ENCODE measurements around the gene PPFIA4.

Gene PPFIA4

GRCh38 chr1:203040513-203041275 lies 14.4 kb downstream of the PPFIA4 start:
- Mint-ChIP-seq H3K4me3 (no peak overlapping the region), H3K9me3 (no peaks in the 10 kb centered on the region), H3K27ac (no peak overlapping the region), H3K4me1 (peaks cover 4% of the 10 kb centered on the region), H3K36me3 (no peaks in the 10 kb centered on the region), H3K27me3 (peaks cover 18% of the 10 kb centered on the region)
- ATAC-seq (ENCODE audit: low read depth), result no peak
- DNase-seq (ENCODE audit: low spot score in 2 of 2), result no peak

- Mint-ChIP-seq H3K4me3 (no peak overlapping the region), H3K27me3 (peaks cover 17% of the 10 kb centered on the region), H3K9me3 (no peaks in the 10 kb centered on the region), H3K36me3 (no peaks in the 10 kb centered on the region), H3K4me1 (peaks cover 4% of the 10 kb centered on the region), H3K27ac (no peak overlapping the region)
- DNase-seq (ENCODE audit: low spot score in 2 of 2), result no peak
- ATAC-seq (ENCODE audit: low read depth), result no peak
Measured at GRCh38 chr1:203041351-203041932, 15.2 kb downstream of the PPFIA4 start.

GRCh38 chr1:203043830-203044545 lies 17.7 kb downstream of the PPFIA4 start:
- ATAC-seq (ENCODE audit: low read depth), result no peak
- Mint-ChIP-seq H3K27ac (no peak overlapping the region), H3K4me1 (peaks cover 4% of the 10 kb centered on the region), H3K27me3 (peaks cover 26% of the 10 kb centered on the region), H3K9me3 (no peaks in the 10 kb centered on the region), H3K36me3 (no peaks in the 10 kb centered on the region), H3K4me3 (no peak overlapping the region)
- DNase-seq (ENCODE audit: low spot score in 2 of 2), result no peak

- Mint-ChIP-seq H3K36me3 (no peaks in the 10 kb centered on the region), H3K27me3 (peaks cover 22% of the 10 kb centered on the region), H3K4me3 (no peak overlapping the region), H3K9me3 (no peaks in the 10 kb centered on the region), H3K27ac (no peak overlapping the region), H3K4me1 (no peaks in the 10 kb centered on the region)
- ATAC-seq (ENCODE audit: low read depth) (no peak), DNase-seq (ENCODE audit: low spot score in 2 of 2) (no peak)
Measured at GRCh38 chr1:203044546-203045250, 18.4 kb downstream of the PPFIA4 start.

GRCh38 chr1:203045336-203045735 lies 19.0 kb downstream of the PPFIA4 start:
- Mint-ChIP-seq H3K4me3 (no peak overlapping the region), H3K4me1 (no peaks in the 10 kb centered on the region), H3K27me3 (peaks cover 23% of the 10 kb centered on the region), H3K27ac (no peak overlapping the region), H3K36me3 (no peaks in the 10 kb centered on the region), H3K9me3 (no peaks in the 10 kb centered on the region)
- DNase-seq (ENCODE audit: low spot score in 2 of 2), result no peak
- no peak for ATAC-seq (ENCODE audit: low read depth)

GRCh38 chr1:203045821-203046594 lies 19.7 kb downstream of the PPFIA4 start:
- no peaks in the 10 kb centered on the region for H3K36me3 Mint-ChIP-seq
- peaks cover 25% of the 10 kb centered on the region for H3K27me3 Mint-ChIP-seq
- no peak overlapping the region for H3K4me3 Mint-ChIP-seq
- no peaks in the 10 kb centered on the region for H3K4me1 Mint-ChIP-seq
- no peaks in the 10 kb centered on the region for H3K9me3 Mint-ChIP-seq
- no peak for ATAC-seq (ENCODE audit: low read depth)
- no peak for DNase-seq (ENCODE audit: low spot score in 2 of 2)
- H3K27ac Mint-ChIP-seq, result no peak overlapping the region

- no peak overlapping the region for H3K4me3 Mint-ChIP-seq
Measured at GRCh38 chr1:203046984-203047630, 20.8 kb downstream of the PPFIA4 start.

GRCh38 chr1:203048086-203048485 lies 21.8 kb downstream of the PPFIA4 start:
- ATAC-seq (ENCODE audit: low read depth) (no peak), DNase-seq (ENCODE audit: low spot score in 2 of 2) (no peak)
- Mint-ChIP-seq H3K4me3 (no peak overlapping the region), H3K9me3 (no peaks in the 10 kb centered on the region), H3K4me1 (no peaks in the 10 kb centered on the region), H3K36me3 (no peaks in the 10 kb centered on the region), H3K27ac (no peak overlapping the region), H3K27me3 (peaks cover 28% of the 10 kb centered on the region)

More at GRCh38 chr1:203046984-203047630, 20.8 kb downstream of the PPFIA4 start:
- no peak overlapping the region for H3K27ac Mint-ChIP-seq
- H3K27me3 Mint-ChIP-seq, result peaks cover 29% of the 10 kb centered on the region
- H3K9me3 Mint-ChIP-seq, result no peaks in the 10 kb centered on the region
- DNase-seq (ENCODE audit: low spot score in 2 of 2) (no peak), ATAC-seq (ENCODE audit: low read depth) (no peak)
- H3K4me1 Mint-ChIP-seq, result no peaks in the 10 kb centered on the region
- H3K36me3 Mint-ChIP-seq, result no peaks in the 10 kb centered on the region

GRCh38 chr1:203048555-203049051 lies 22.3 kb downstream of the PPFIA4 start:
- H3K27me3 Mint-ChIP-seq, result peaks cover 26% of the 10 kb centered on the region
- no peak for DNase-seq (ENCODE audit: low spot score in 2 of 2)
- ATAC-seq (ENCODE audit: low read depth), result no peak
- no peaks in the 10 kb centered on the region for H3K36me3 Mint-ChIP-seq
- H3K4me1 Mint-ChIP-seq, result no peaks in the 10 kb centered on the region
- no peak overlapping the region for H3K4me3 Mint-ChIP-seq
- no peaks in the 10 kb centered on the region for H3K9me3 Mint-ChIP-seq
- H3K27ac Mint-ChIP-seq, result no peak overlapping the region

- Mint-ChIP-seq H3K27me3 (peaks cover 26% of the 10 kb centered on the region), H3K9me3 (no peaks in the 10 kb centered on the region), H3K27ac (no peak overlapping the region), H3K36me3 (no peaks in the 10 kb centered on the region), H3K4me3 (no peak overlapping the region), H3K4me1 (no peaks in the 10 kb centered on the region)
- ATAC-seq (ENCODE audit: low read depth), result no peak
- DNase-seq (ENCODE audit: low spot score in 2 of 2), result no peak
Measured at GRCh38 chr1:203049077-203049476, 22.8 kb downstream of the PPFIA4 start.

- Mint-ChIP-seq H3K9me3 (no peaks in the 10 kb centered on the region), H3K4me1 (no peaks in the 10 kb centered on the region), H3K4me3 (no peak overlapping the region), H3K36me3 (no peaks in the 10 kb centered on the region), H3K27me3 (peaks cover 29% of the 10 kb centered on the region), H3K27ac (no peak overlapping the region)
- no peak for ATAC-seq (ENCODE audit: low read depth)
- no peak for DNase-seq (ENCODE audit: low spot score in 2 of 2)
Measured at GRCh38 chr1:203049576-203050180, 23.4 kb downstream of the PPFIA4 start.

- no peaks in the 10 kb centered on the region for H3K36me3 Mint-ChIP-seq
- no peak for ATAC-seq (ENCODE audit: low read depth)
- no peaks in the 10 kb centered on the region for H3K4me1 Mint-ChIP-seq
- H3K27me3 Mint-ChIP-seq, result peaks cover 21% of the 10 kb centered on the region
- no peak overlapping the region for H3K4me3 Mint-ChIP-seq
- H3K9me3 Mint-ChIP-seq, result no peaks in the 10 kb centered on the region
- no peak for DNase-seq (ENCODE audit: low spot score in 2 of 2)
- H3K27ac Mint-ChIP-seq, result no peak overlapping the region
Measured at GRCh38 chr1:203050826-203051225, 24.5 kb downstream of the PPFIA4 start.
